GM12878 (cell line): ENCODE results near the gene VPS39. TPM values are rescaled to one million over a fixed set of nuclear protein-coding genes. Genes with fewer than 3 reads are reported as not detected.
A peak's percentile ranks its signal among the peaks of the same experiment; 100 is the strongest.

Source experiments
- ATAC-seq: fragments of 200-7000 bp; cut with Tn5 transposase; 3 replicates; pipeline ENCODE4 v1.9.1; 2020; ENCODE audit warnings: mild to moderate bottlenecking, moderate library complexity
- BruUV-seq: library from RNA; stranded (reverse); fragments of 400-500 nt; replicated peaks from 2 replicates; lab custom pipeline; 2021; lab: Mats Ljungman, UMichigan
- CTCF ChIA-PET: fragments of 300-600 bp; sonication (Branson Sonifier 250); formaldehyde crosslinking; extraction: SDS; loops from one replicate; lab custom pipeline; 2021; ENCODE audit warnings: inconsistent platforms; lab: Yijun Ruan, JAX
- POLR2A ChIA-PET: fragments of 350-600 bp; formaldehyde crosslinking; extraction: SDS; loops from one replicate; lab custom pipeline; 2021; ENCODE audit warnings: inconsistent platforms; lab: Charles Lee
- RAD21 ChIA-PET: fragments of 300-600 bp; sonication (Branson Sonifier 250); formaldehyde crosslinking; loops from one replicate; lab custom pipeline; 2023; ENCODE audit warnings: antibody characterized with exemption; ENCODE audit not compliant: unreplicated experiment; lab: Charles Lee
- SMC1A ChIA-PET: fragments of 300-600 bp; sonication (Branson Sonifier 250); formaldehyde crosslinking; loops from one replicate; lab custom pipeline; 2023; ENCODE audit not compliant: unreplicated experiment, uncharacterized antibody; lab: Charles Lee
- DNase-seq: peaks from one replicate; pipeline ENCODE4 v3.0.0-alpha.2; 2011; ENCODE audit warnings: low read depth, low spot score
- FAIRE-seq: peaks from 3 replicates; lab custom pipeline; 2011; peaks lifted over from hg19 to GRCh38; lab: Jason Lieb, UNC
- H2AFZ ChIP-seq: 2 replicates; pipeline ENCODE4 v1.6.0; 2011; ENCODE audit warnings: low read depth, low read length, control low read depth; ENCODE audit not compliant: control insufficient read depth
- H3K27ac ChIP-seq: 2 replicates; pipeline ENCODE4 v1.5.1; 2011; ENCODE audit warnings: control low read depth; ENCODE audit not compliant: control insufficient read depth, insufficient read depth
- H3K27me3 ChIP-seq, 2 experiments: replicated peaks in 1 of 2; 2 replicates each; pipeline versions ENCODE4 v1.6.0 to v1.6.1; 2011; ENCODE audit warnings: low read length in 1 of 2; ENCODE audit not compliant: control insufficient read depth in 2 of 2, insufficient read depth in 2 of 2
- H3K36me3 ChIP-seq, 2 experiments: 2 replicates each; pipeline ENCODE4 v1.5.1; 2011; ENCODE audit warnings: low read length in 1 of 2; ENCODE audit not compliant: control insufficient read depth in 2 of 2, insufficient read depth in 2 of 2
- H3K4me1 ChIP-seq: 2 replicates; pipeline ENCODE4 v1.6.1; 2011; ENCODE audit warnings: mild to moderate bottlenecking, low read length, moderate library complexity, mixed read lengths; ENCODE audit not compliant: control insufficient read depth, insufficient read depth
- H3K4me2 ChIP-seq: 2 replicates; pipeline ENCODE4 v1.6.0; 2011; ENCODE audit warnings: control low read depth; ENCODE audit not compliant: control insufficient read depth, insufficient read depth
- H3K4me3 ChIP-seq: fragments of 200-600 bp; sonication (generic); 2 replicates; pipeline ENCODE4 v1.5.1; 2016
- H3K79me2 ChIP-seq: 2 replicates; pipeline ENCODE4 v1.6.0; 2011; ENCODE audit warnings: low read length; ENCODE audit not compliant: control insufficient read depth, insufficient read depth
- H3K9ac ChIP-seq: 2 replicates; pipeline ENCODE4 v1.8.0; 2011; ENCODE audit warnings: low read length, control low read depth, mixed read lengths; ENCODE audit not compliant: control insufficient read depth, insufficient read depth
- H3K9me3 ChIP-seq: replicated peaks from 3 replicates; pipeline ENCODE4 v1.5.1; 2011; ENCODE audit warnings: mild to moderate bottlenecking, low read length; ENCODE audit not compliant: control insufficient read depth, insufficient read depth
- H4K20me1 ChIP-seq: 2 replicates; pipeline ENCODE4 v1.6.0; 2011; ENCODE audit not compliant: control insufficient read depth, insufficient read depth
- CREB1 ChIP-seq: IDR thresholded peaks from 2 replicates; pipeline ENCODE4 v1.6.1; 2012; ENCODE audit warnings: low read depth, mild to moderate bottlenecking, inconsistent platforms
- CTCF ChIP-seq, 3 experiments: IDR thresholded peaks in 2 of 3; conservative IDR thresholded peaks in 1 of 3; 2 replicates each; pipeline ENCODE4 v1.5.1; 2011; ENCODE audit warnings: low read depth in 3 of 3, low read length in 3 of 3, mild to moderate bottlenecking in 3 of 3, control low read depth in 2 of 3, moderate library complexity in 2 of 3, inconsistent platforms in 1 of 3, mixed read lengths in 1 of 3; ENCODE audit not compliant: control insufficient read depth in 2 of 3, insufficient read depth in 1 of 3; ENCODE audit errors: extremely low read depth in 1 of 3
- RAD21 ChIP-seq: IDR thresholded peaks from 2 replicates; pipeline ENCODE4 v1.6.1; 2011; ENCODE audit warnings: mild to moderate bottlenecking, low read depth, low read length, moderate library complexity; ENCODE audit not compliant: insufficient read depth
- ZNF592 ChIP-seq: fragments of 450-650 bp; IDR thresholded peaks from 2 replicates; pipeline ENCODE4 v1.6.1; 2017; ENCODE audit warnings: mild to moderate bottlenecking, moderate library complexity
- WGBS: methylation state at CpG from one replicate; pipeline ENCODE4 v1.1.6; 2016; ENCODE audit warnings: low lambda C conversion rate; ENCODE audit not compliant: insufficient replicate concordance, insufficient coverage; ENCODE audit errors: missing lambda C conversion rate; 5-methylcytosine and 5-hydroxymethylcytosine counted together
- in situ Hi-C: fragments of 300-500 bp; cut with MboI; formaldehyde crosslinking; loops from 9 replicates; pipeline ENCODE4 v1.14.3; 2018; ENCODE audit warnings: mixed read lengths
- intact Hi-C: fragments of 100-400 bp; cut with micrococcal nuclease; formaldehyde crosslinking; loops from one replicate; pipeline ENCODE4 v1.14.2; 2022; ENCODE audit not compliant: unreplicated experiment
- polyA plus RNA-seq, 11 experiments: library from polyadenylated mRNA; depleted of rRNA in 4 of 11; unstranded in 6 of 11; stranded (reverse) in 5 of 11; fragments of >200 nt; fragmentation: Nextera tagmentation in 4 of 11; fragmentation: Illumina TruSeq in 1 of 11; extraction: Ambion mirVana in 4 of 11; extraction: Trizol in 1 of 11; gene quantifications; 1 replicate in 1 of 11; 2 replicates in 10 of 11; pipeline versions ENCODE4 v1.2.1 to v1.2.3, GENCODE V29; 2011 to 2016; ENCODE audit warnings: inconsistent platforms in 2 of 11, missing spikeins in 2 of 11, low read depth in 1 of 11
- total RNA-seq, 4 experiments: library from RNA; depleted of rRNA in 3 of 4; stranded (reverse); fragments of >200 nt in 3 of 4; fragmentation: Illumina TruSeq in 1 of 4; extraction: Trizol in 1 of 4; gene quantifications; 2 replicates each; pipeline versions ENCODE4 v1.2.1 to v1.2.3, GENCODE V29; 2013 to 2021

VPS39 gene
- total and polyA plus RNA-seq, 10 of the 15 experiments (the other 5 are each of a cell fraction or from before 2014, with no cell fraction given) = 4.9 to 50.0 (median 36.2) TPM

- Histone ChIP-seq H3K9me3 (no peaks in the 10 kb centered on the region), H3K4me3 (no peak overlapping the region), H2AFZ (no peak overlapping the region), H3K27ac (no peak overlapping the region), H3K9ac (no peak overlapping the region), H4K20me1 (no peaks in the 10 kb centered on the region), H3K4me2 (no peak overlapping the region), H3K79me2 (no peaks in the 10 kb centered on the region), H3K27me3 (no peaks in the 10 kb centered on the region), H3K36me3 (peaks cover 3 to 9% of the 10 kb centered on the region in 2 experiments), H3K4me1 (no peaks in the 10 kb centered on the region; the same call in 1 of the 2 replicates)
- ChIA-PET RAD21 (no interaction called here), POLR2A (no interaction called here), CTCF (interaction anchor here (1.0 kb wide), 1 partner anchor 8 kb away, joined by 4 read pairs; the partner anchor contains the start of gene VPS39), SMC1A (no interaction called here)
- 93% methylated on average over 4 of the region's 4 CpGs for WGBS
- intact Hi-C loops = no loop called here
- TF ChIP-seq RAD21 (0 out of 2 replicates have a peak, but pooled peaks have one; percentile 11), CTCF (IDR thresholded peaks at IDR 0.05 in 2 of 3, conservative IDR thresholded peaks at IDR 0.05 in 1 of 3; ENCODE audit: control insufficient read depth in 2 of 3, extremely low read depth in 1 of 3, insufficient read depth in 1 of 3, low read depth in 3 of 3, low read length in 3 of 3) (peak in 2 of 3 experiments; percentile 8 to 29; a peak in 1 of 6 replicates), ZNF592 (no peak), CREB1 (no peak)
- DNase-seq (no peak), FAIRE-seq (no peak), ATAC-seq (no peak)
- BruUV-seq = no TSS peak
- in situ Hi-C loops = no loop called here
Observed at GRCh38 chr15:42215913-42216829, 8.1 kb upstream of the VPS39 start.
